Ishikawa (cell line): Measurements from ENCODE around the gene ASB10.

ENCODE experiments used
- CEBPB ChIP-seq: IDR thresholded peaks from 2 replicates; pipeline ENCODE4 v1.6.1; 2012
- CREB1 ChIP-seq: IDR thresholded peaks from 2 replicates; pipeline ENCODE4 v1.6.1; 2012; ENCODE audit warnings: low read depth
- EGR1 ChIP-seq: IDR thresholded peaks from 2 replicates; pipeline ENCODE4 v1.6.1; 2012
- EP300 ChIP-seq: IDR thresholded peaks from 2 replicates; pipeline ENCODE4 v1.6.1; 2012; ENCODE audit warnings: borderline replicate concordance
- FOXM1 ChIP-seq: IDR thresholded peaks from 2 replicates; pipeline ENCODE4 v1.6.1; 2012; ENCODE audit warnings: low read depth, borderline replicate concordance
- MAX ChIP-seq: IDR thresholded peaks from 2 replicates; pipeline ENCODE4 v1.6.1; 2012
- NFIC ChIP-seq: IDR thresholded peaks from 2 replicates; pipeline ENCODE4 v1.6.1; 2012
- RAD21 ChIP-seq: IDR thresholded peaks from 2 replicates; pipeline ENCODE4 v1.6.1; 2012; ENCODE audit warnings: low read depth
- REST ChIP-seq: IDR thresholded peaks from 2 replicates; pipeline ENCODE4 v1.6.1; 2012; ENCODE audit warnings: low read depth, mild to moderate bottlenecking
- TAF1 ChIP-seq: IDR thresholded peaks from 2 replicates; pipeline ENCODE4 v1.6.1; 2012; ENCODE audit warnings: low read depth, mild to moderate bottlenecking
- TCF12 ChIP-seq: IDR thresholded peaks from 2 replicates; pipeline ENCODE4 v1.6.1; 2012; ENCODE audit warnings: low read depth
- TEAD4 ChIP-seq: IDR thresholded peaks from 2 replicates; pipeline ENCODE4 v1.6.1; 2012
- USF1 ChIP-seq: IDR thresholded peaks from 2 replicates; pipeline ENCODE4 v1.6.1; 2012
- YY1 ChIP-seq: IDR thresholded peaks from 2 replicates; pipeline ENCODE4 v1.6.1; 2012; ENCODE audit warnings: low read depth
- ZBTB7A ChIP-seq: IDR thresholded peaks from 2 replicates; pipeline ENCODE4 v1.6.1; 2012; ENCODE audit warnings: low read depth

Gene ASB10

GRCh38 chr7:151186640-151187408 lies at the start of gene ASB10:
TSS of gene ASB10 (minus strand) at chr7:151187250. CDS start at chr7:151187130, 120 bp downstream.
- TF ChIP-seq FOXM1 (no peak), EGR1 (no peak)

GRCh38 chr7:151236406-151236805 lies 49.4 kb upstream of the ASB10 start:
- TF ChIP-seq EP300 (no peak), MAX (no peak), TEAD4 (no peak), TAF1 (no peak), REST (no peak), NFIC (no peak), FOXM1 (no peak), USF1 (no peak)

GRCh38 chr7:151235091-151235787 lies 48.2 kb upstream of the ASB10 start:
- TF ChIP-seq YY1, result no peak
- no peak for TF ChIP-seq TCF12
- TF ChIP-seq CEBPB, result no peak
- TF ChIP-seq NFIC, result no peak
- no peak for TF ChIP-seq EGR1
- no peak for TF ChIP-seq REST
- no peak for TF ChIP-seq EP300
- no peak for TF ChIP-seq MAX
- no peak for TF ChIP-seq TEAD4

- TF ChIP-seq TAF1 (no peak), CREB1 (no peak)
Observed at GRCh38 chr7:151233804-151234203, 46.8 kb upstream of the ASB10 start.

- TF ChIP-seq FOXM1 (no peak), YY1 (peak; percentile 78)
Observed at GRCh38 chr7:151232917-151233701, 46.1 kb upstream of the ASB10 start.

GRCh38 chr7:151232091-151232916 lies 45.3 kb upstream of the ASB10 start, which contains the start of gene CHPF2:
TSS of gene CHPF2 (plus strand) at chr7:151232483. CDS start at chr7:151234012, 1,529 bp downstream.
- no peak for TF ChIP-seq RAD21
- TF ChIP-seq CEBPB, result no peak
- TF ChIP-seq CREB1, result 0 out of 2 replicates have a peak, but pooled peaks have one; percentile 8
- peak; percentile 47; the same call in 1 of the 2 replicates for TF ChIP-seq MAX
- TF ChIP-seq NFIC, result no peak
- no peak for TF ChIP-seq REST
- TF ChIP-seq EP300, result no peak
- no peak for TF ChIP-seq FOXM1
- peak; percentile 91 for TF ChIP-seq TAF1
- TF ChIP-seq TCF12, result no peak
- peak; percentile 64; the same call in 1 of the 2 replicates for TF ChIP-seq EGR1
- no peak for TF ChIP-seq TEAD4
- no peak for TF ChIP-seq ZBTB7A
- 0 out of 2 replicates have a peak, but pooled peaks have one; percentile 31 for TF ChIP-seq YY1
- 0 out of 2 replicates have a peak, but pooled peaks have one; percentile 23 for TF ChIP-seq USF1
